MCF 10A (cell line): ENCODE results near the gene GRIK3. TPM values are rescaled to one million over a fixed set of nuclear protein-coding genes. Genes with fewer than 3 reads are reported as not detected.

Source experiments
- BruUV-seq: library from RNA; stranded (reverse); fragments of 400-500 nt; replicated peaks from 2 replicates; lab custom pipeline; 2021; lab: Mats Ljungman, UMichigan
- CTCF ChIA-PET: fragments of 300-600 bp; sonication (Branson Sonifier 250); formaldehyde crosslinking; extraction: SDS; loops from one replicate; lab custom pipeline; 2021; ENCODE audit warnings: antibody characterized with exemption, inconsistent platforms; lab: Yijun Ruan, JAX
- POLR2A ChIA-PET: fragments of 300-600, 350-650 bp; sonication (Branson Sonifier 250); formaldehyde crosslinking; extraction: SDS; loops from one replicate; lab custom pipeline; 2020; ENCODE audit warnings: antibody characterized with exemption, inconsistent platforms; lab: Yijun Ruan, JAX
- DNase-seq: peaks from one replicate; pipeline ENCODE4 v3.0.0-alpha.2; 2018; ENCODE audit not compliant: unreplicated experiment
- H3K27ac Mint-ChIP-seq: one replicate; pipeline ENCODE4 v1.8.0; 2022; ENCODE audit warnings: mild to moderate bottlenecking, low read depth, mixed read lengths; ENCODE audit not compliant: unreplicated experiment
- H3K27me3 Mint-ChIP-seq: one replicate; pipeline ENCODE4 v1.8.0; 2022; ENCODE audit warnings: mixed read lengths; ENCODE audit not compliant: insufficient read depth, unreplicated experiment
- H3K36me3 Mint-ChIP-seq: one replicate; pipeline ENCODE4 v1.8.0; 2022; ENCODE audit warnings: mild to moderate bottlenecking, moderate library complexity, mixed read lengths; ENCODE audit not compliant: insufficient read depth, unreplicated experiment
- H3K4me1 Mint-ChIP-seq: one replicate; pipeline ENCODE4 v1.8.0; 2022; ENCODE audit warnings: mixed read lengths; ENCODE audit not compliant: insufficient read depth, unreplicated experiment
- H3K4me3 Mint-ChIP-seq: one replicate; pipeline ENCODE4 v1.8.0; 2022; ENCODE audit warnings: mild to moderate bottlenecking, moderate library complexity, mixed read lengths; ENCODE audit not compliant: unreplicated experiment
- H3K9me3 Mint-ChIP-seq: one replicate; pipeline ENCODE4 v1.8.0; 2022; ENCODE audit warnings: mixed read lengths; ENCODE audit not compliant: unreplicated experiment
- CTCF ChIP-seq: fragments of 200-600 bp; IDR thresholded peaks from one replicate; pipeline ENCODE4 v1.8.0; 2022; ENCODE audit warnings: antibody characterized with exemption, mild to moderate bottlenecking; ENCODE audit not compliant: unreplicated experiment
- intact Hi-C: fragments of 100-400 bp; cut with micrococcal nuclease; formaldehyde crosslinking; loops from 2 replicates; pipeline ENCODE4 v1.14.1; 2022
- total RNA-seq: library from RNA; stranded (reverse); gene quantifications from 2 replicates; pipeline ENCODE4 v1.2.3, GENCODE V29; 2022

Gene GRIK3
- total RNA-seq, 1 experiment from 2014 or later: not detected

GRCh38 chr1:37068260-37068659 lies 33.9 kb upstream of the GRIK3 start:
- no peaks in the 10 kb centered on the region for H3K36me3 Mint-ChIP-seq
- BruUV-seq: no TSS peak
- no peaks in the 10 kb centered on the region for H3K9me3 Mint-ChIP-seq
- no peak overlapping the region for H3K4me3 Mint-ChIP-seq
- CTCF ChIA-PET: interaction anchor here (0.8 kb wide), 1 partner anchor 356 kb away, joined by 5 read pairs; no protein-coding TSS in a partner anchor
- DNase-seq: no peak
- no peaks in the 10 kb centered on the region for H3K4me1 Mint-ChIP-seq
- H3K27me3 Mint-ChIP-seq: peaks cover 46% of the 10 kb centered on the region
- TF ChIP-seq CTCF: no peak
- intact Hi-C loops: no loop called here
- H3K27ac Mint-ChIP-seq: no peak overlapping the region
- POLR2A ChIA-PET: no interaction called here

GRCh38 chr1:37064039-37064438 lies 29.7 kb upstream of the GRIK3 start:
- DNase-seq: no peak
- no peaks in the 10 kb centered on the region for H3K4me1 Mint-ChIP-seq
- no peak for TF ChIP-seq CTCF
- CTCF ChIA-PET: no interaction called here
- intact Hi-C loops: no loop called here
- peaks cover 38% of the 10 kb centered on the region for H3K27me3 Mint-ChIP-seq
- BruUV-seq: no TSS peak
- no peaks in the 10 kb centered on the region for H3K9me3 Mint-ChIP-seq
- POLR2A ChIA-PET: no interaction called here
- H3K4me3 Mint-ChIP-seq: no peak overlapping the region
- H3K27ac Mint-ChIP-seq: no peak overlapping the region
- H3K36me3 Mint-ChIP-seq: no peaks in the 10 kb centered on the region

GRCh38 chr1:37059346-37059745 lies 25.0 kb upstream of the GRIK3 start:
- Mint-ChIP-seq H3K27me3 (peaks cover 11% of the 10 kb centered on the region), H3K4me3 (no peak overlapping the region)
- POLR2A ChIA-PET: interaction anchor here (0.6 kb wide), 1 partner anchor 397 kb away, joined by 3 read pairs; no protein-coding TSS in a partner anchor

GRCh38 chr1:37058424-37058988 lies 24.2 kb upstream of the GRIK3 start:
- H3K36me3 Mint-ChIP-seq: no peaks in the 10 kb centered on the region
- POLR2A ChIA-PET: no interaction called here
- H3K4me3 Mint-ChIP-seq: no peak overlapping the region
- H3K9me3 Mint-ChIP-seq: no peaks in the 10 kb centered on the region
- DNase-seq: no peak
- intact Hi-C loops: no loop called here
- CTCF ChIA-PET: interaction anchor here (0.6 to 1.2 kb wide), 2 partner anchors 265 to 483 kb away, joined by 3 to 4 read pairs; no protein-coding TSS in a partner anchor
- H3K27ac Mint-ChIP-seq: no peak overlapping the region
- BruUV-seq: no TSS peak
- no peaks in the 10 kb centered on the region for H3K4me1 Mint-ChIP-seq
- peaks cover 11% of the 10 kb centered on the region for H3K27me3 Mint-ChIP-seq
- TF ChIP-seq CTCF: no peak

More at GRCh38 chr1:37059346-37059745, 25.0 kb upstream of the GRIK3 start:
- Mint-ChIP-seq H3K4me1 (no peaks in the 10 kb centered on the region), H3K9me3 (no peaks in the 10 kb centered on the region), H3K36me3 (no peaks in the 10 kb centered on the region), H3K27ac (no peak overlapping the region)
- no peak for TF ChIP-seq CTCF
- CTCF ChIA-PET: no interaction called here
- no peak for DNase-seq
- no TSS peak for BruUV-seq
- intact Hi-C loops: no loop called here
